ENCODE data around the gene SHC2.
"Not testable (repeated sequence)": the region's sequence is repeated elsewhere in the genome, so short reads cannot be mapped to it uniquely, and the experiment has no call there.

Gene SHC2

DNA sequence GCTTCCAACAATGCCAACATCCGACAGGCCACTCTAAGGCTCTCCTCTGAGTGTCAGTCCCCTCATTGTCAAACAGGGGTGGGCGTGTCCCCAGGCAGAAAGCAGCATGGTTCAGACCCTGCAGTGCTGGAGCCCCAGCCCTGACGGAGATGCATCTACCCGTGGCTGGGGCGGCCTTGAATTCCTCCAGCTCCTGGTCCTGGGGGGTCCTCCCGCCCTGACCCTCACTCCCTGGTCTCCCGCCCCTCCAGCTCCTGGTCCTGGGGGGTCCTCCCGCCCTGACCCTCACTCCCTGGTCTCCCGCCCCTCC is 38.0 kb downstream of the SHC2 start:
- not testable (repeated sequence) for DNase-seq (ENCODE audit: low read depth)

DNA sequence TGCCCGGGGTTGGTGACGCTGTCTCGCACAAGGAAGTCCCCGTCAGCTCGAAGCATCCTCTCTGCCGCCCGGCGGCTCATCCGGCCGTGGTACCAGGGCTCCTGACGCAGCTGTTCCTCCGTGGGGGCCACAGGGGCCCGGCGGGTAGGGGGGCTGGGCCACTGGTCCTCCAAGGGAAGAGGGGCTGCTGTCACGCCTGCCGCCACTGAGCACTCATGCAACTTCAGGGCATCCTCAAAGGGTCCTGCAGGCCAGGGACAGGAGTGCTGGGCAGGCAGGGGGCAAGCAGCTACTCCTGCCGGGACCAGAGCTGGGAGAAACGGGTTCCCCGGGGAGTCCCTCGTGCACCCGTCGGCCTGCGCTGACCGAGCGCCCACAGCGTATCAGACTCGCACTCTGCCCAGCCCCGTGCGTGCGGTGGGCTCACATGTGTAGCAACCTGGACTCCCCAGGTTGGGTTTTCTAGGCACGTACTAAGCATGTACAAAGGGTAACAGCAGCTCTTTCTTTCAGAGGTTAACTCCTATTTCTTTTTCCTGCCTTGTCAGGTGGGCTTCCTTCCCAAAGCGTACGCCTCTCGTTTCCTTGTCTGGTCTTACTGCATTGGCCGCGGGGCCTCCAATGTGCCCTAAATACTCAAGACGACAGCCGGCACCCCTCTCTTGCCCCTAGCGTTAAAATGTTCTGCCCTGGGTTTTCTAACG is 38.5 kb downstream of the SHC2 start:
- DNase-seq (ENCODE audit: low read depth) = no peak

- DNase-seq (ENCODE audit: low read depth) = no peak
Measured at GRCh38 chr19:419721-420515, 40.9 kb downstream of the SHC2 start.

DNA sequence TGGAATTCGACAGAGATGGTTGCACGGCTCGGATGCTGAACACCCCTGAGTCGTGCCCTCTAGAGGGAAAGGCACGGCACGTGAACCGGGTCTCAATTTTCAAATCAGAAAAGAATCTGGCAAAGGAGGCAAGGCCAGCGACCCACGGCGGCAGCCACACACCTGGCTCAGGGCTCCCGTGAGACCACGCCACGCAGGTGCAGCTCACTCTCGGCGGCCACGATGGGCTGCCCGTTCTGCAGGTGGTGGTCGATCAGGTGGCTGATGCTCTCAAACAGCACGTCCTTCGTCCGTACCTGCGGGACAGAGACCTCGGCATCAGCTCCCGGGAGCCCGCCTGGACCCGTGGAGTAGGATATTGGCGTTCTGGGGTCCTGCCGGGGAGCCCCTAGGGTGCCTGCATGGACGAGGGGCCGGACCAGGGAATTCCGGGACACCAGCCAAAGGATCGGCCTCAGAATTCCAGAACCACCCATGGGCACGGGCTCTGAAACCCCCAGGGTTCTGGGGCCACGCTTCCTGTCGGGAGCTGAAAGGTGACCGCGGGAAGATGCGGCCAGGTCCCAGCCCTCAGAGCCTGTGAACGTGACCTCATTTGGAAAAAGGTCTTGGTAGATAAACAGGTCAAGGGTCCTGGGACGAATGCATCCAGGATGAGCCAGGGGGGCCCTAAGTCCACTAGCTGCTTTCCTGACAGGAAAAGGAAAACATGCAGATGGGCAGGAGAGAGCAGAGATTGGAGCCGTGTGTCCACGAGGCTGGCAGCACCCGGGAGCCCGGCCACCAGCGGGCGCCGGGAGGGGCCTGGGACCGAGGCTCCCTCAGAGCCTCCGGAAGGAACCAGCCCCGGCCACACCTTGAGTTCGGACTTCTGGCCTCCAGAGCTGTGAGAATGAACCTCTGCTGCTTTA is 41.8 kb downstream of the SHC2 start:
- DNase-seq (ENCODE audit: low read depth) = no peak

DNA sequence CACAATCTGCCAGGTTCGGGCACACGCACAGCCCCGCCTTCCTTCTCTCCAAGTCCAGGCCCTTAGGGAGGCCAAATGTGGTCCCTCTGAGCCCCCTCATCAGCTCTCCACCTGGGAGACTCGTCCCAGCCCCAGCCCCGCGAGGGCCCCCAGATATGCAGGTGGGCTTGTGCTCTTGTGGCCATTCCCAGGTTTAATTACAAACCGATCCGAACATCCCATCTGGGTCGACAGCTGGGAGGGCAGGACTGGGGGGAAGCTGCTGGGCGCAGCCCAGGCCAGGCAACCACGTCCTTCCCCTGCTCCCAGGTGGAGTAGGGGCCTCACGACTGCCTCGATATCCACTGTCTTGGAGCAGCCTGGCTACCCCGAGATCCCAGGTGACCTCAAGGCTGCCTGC is 44.4 kb downstream of the SHC2 start:
- DNase-seq (ENCODE audit: low read depth) = no peak

GRCh38 chr19:415292-415691 is 45.5 kb downstream of the SHC2 start:
- DNase-seq (ENCODE audit: low read depth) = no peak

DNA sequence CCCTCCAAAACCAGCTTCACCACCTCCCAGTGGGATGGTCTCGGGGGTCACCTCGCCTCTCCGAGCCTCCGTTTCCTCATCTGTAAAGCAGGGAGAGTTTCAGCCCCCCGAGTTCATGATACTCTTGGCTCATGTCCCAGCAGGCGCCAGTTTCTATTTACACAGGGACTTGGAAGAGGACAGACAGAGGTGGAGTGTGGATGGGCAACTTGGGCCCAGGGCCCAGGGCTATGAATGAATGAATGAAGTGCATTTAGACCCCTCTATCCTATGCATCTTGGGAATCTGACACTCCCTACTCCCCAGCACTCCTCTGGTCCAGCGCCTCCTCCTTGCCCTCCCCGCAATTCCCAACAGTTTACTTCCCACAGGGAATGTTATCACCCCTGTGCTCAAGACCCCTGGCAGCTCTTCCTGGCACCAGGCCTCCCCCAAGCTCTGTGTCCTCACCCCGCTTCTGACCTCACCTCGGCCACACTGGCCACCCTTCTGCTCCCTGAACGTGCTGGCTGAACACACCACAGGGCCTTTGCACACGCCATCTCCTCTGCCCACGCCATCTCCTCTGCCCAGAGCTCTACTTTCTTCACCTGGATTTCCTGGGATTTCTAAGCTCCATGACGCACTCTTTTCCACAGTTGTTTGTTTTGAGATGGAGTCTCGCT is 46.9 kb downstream of the SHC2 start:
- DNase-seq (ENCODE audit: low read depth) = no peak

DNA sequence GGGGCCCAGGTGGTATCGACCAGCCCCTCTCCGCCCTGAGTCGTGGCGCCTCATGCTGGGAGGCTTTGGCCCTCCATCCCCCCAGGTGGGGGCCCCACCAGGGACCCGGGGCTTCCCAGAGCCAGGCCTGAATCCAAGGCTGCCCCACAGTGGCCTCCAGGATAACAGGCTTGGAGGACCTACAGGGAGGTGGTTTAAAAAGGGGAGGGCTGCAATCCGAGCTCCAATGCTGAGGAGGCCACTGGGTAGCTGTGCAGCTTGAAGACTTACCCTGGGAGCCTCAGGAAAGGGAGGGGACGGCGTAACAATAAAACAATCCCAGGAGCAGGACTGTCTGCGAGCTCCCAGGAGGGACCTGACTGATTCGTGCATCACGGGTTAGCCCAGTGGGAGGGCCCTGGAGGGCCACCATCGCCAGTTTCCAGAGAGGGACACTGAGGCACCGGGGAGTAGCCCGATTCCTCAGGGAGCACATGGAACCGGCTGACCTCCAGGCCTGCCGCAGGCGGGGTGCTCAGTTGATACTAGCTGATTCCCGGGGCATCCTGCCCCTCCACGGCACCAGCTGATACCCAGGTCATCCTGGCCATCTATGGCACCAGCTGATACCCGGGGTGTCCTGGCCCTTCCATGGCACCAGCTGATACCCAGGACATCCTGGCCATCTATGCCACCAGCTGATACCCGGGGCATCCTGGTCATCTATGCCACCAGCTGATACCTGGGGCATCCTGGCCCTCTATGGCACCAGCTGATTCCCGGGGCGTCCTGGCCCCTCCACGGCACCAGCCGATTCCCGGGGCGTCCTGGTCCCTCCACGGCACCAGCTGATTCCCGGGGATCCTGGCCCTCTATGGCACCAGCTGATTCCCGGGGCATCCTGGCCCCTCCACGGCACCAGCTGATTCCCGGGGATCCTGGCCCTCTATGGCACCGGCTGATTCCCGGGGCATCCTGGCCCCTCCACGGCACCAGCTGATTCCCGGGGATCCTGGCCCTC is 48.2 kb downstream of the SHC2 start:
- no peak for DNase-seq (ENCODE audit: low read depth)

DNA sequence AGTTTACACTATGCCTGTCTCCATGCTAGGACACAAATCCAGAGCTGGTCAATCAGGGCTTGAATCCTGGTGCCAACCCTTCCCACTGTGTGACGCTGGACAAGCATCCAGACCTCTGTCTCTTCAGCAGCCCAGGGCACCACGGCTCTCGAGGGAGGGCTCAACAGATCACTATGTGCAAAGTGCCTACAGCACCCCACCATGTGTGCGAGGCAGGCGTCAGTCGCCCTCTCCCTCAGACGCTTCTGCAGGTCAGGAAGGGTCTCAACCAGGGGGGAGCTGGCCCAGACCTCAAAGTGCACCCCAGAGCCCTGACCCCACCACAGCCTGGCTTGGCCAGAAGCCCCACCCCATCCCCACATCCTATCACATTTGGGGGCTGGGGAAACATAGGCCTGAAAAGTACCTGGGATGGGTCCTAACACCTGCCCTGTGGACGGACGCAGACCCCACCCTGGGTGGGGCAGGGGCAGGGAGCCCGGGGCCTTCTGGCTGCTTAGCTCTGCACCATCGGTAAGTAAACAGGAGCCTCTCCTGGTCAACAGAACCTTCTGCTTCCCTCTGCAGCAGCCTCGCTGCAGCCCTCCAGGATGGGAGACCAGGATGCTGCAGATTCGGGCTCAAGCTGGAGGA is 49.0 kb downstream of the SHC2 start:
- no peak for DNase-seq (ENCODE audit: low read depth)

DNA sequence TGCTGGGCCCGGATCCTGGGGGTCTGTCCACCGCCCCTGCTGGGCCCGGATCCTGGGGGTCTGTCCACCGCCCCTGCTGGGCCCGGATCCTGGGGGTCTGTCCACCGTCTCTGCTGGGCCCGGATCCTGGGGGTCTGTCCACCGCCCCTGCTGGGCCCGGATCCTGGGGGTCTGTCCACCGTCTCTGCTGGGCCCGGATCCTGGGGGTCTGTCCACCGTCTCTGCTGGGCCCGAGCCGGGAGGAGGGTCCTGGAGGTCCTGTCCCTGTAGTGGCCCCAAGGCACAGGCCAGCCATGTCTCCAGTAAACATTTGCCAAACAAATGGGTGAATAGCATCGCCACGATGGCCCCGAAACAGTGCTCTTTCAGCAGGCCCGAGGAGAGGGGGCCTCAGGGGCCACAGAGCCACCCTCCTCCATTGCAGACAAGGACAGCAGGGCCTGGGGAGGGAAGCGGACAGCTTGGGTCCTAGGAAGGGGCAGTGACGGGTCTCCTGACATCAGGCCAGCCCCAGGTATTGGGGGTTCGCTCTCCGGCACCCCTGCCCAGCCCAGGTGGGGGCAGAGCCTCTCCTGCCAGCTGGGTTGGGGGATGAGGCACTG is 49.6 kb downstream of the SHC2 start:
- DNase-seq (ENCODE audit: low read depth) = not testable (repeated sequence)

GRCh38 chr19:410243-410781 is 50.5 kb downstream of the SHC2 start:
- no peak for DNase-seq (ENCODE audit: low read depth)

DNA sequence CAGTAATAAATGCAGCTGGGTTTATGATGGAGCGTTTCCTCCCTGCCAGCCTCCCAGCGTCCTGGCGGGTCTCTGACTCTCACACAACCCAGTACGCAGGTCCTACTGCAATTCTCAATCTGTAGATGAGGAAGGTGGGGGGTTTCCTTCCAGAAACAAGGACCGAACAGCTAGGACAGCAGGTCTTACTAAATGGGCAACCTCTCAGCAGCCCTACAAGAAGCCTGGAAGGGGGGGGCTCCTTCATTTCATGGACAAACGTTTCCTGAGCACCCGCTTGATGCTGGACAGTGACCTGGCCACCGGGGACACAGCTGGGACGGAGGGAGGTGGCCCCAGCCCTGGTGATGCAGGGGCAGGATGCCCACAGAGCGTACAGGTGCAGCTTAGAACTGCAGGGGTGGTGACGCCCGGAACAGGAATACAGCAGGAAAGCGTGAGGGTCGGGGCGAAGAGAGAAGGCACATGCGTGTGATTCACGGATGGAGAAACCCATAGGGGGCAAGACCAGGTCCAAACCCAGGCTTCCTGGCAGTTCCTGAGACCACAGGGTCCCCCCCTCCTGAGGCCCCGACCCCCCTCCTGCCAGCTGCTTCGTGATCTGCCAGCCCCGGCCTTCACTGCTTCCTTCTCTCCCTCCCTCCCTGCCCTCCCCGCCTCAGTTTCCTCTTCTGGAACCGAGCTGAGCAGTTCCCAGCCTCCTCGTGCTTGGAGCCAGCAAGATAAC is 51.2 kb downstream of the SHC2 start:
- no peak for DNase-seq (ENCODE audit: low read depth)

DNA sequence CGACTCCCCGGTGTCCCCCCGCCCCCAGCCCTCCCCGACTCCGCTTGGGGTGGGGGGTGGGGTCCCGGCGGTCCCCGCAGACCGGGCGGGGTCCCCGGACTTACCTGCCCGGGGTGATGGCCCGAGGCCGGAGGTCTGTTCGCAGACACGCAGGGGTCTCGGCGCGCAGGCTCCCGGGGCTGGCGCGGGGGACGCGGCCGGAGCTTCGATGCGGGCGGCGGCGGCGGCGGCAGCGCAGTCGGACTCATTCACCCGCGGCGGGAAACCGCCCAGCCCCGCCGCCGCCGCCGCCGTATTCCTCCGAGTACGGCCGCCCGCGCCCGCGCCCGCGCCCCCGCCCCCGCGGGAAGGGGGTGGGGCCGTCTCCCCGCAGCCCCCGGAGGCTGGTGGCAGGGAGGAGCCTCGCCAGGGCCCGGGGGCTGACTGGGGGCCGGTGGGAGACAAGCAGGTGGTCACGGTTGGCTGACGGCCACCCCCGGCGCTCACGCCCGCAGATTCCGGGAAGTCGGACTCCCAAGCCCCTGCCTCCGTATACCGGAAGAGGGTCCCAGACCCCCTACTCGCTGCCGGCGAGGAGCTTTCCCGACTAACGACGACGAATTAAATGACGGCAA is 51.8 kb downstream of the SHC2 start, which contains the start of gene C2CD4C:
Gene C2CD4C, minus strand, starts transcription at position 246 of the 614 bp plus-strand sequence. CDS start 786 bp downstream, outside the sequence.
- no peak for DNase-seq (ENCODE audit: low read depth)

GRCh38 chr19:408441-408901 is 52.4 kb downstream of the SHC2 start:
- DNase-seq (ENCODE audit: low read depth) = no peak

- no peak for DNase-seq (ENCODE audit: low read depth)
Measured at GRCh38 chr19:407511-408440, 53.1 kb downstream of the SHC2 start.

GRCh38 chr19:406971-407510 is 53.8 kb downstream of the SHC2 start:
- DNase-seq (ENCODE audit: low read depth) = no peak

Measured in HS-5 (cell line).